ENCODE results near the gene SIAE. TPM values are rescaled to one million over a fixed set of nuclear protein-coding genes. Genes with fewer than 3 reads are reported as not detected.

The SIAE gene
- total RNA-seq, 1 donor from 2014 or later: 2.1 TPM

GRCh38 chr11:124670732-124671131, 2.8 kb downstream of the SIAE start:
- H3K9ac ChIP-seq (ENCODE audit: low read depth in 1 of 3, low read length in 3 of 3): no peak overlapping the region
- H3K4me3 ChIP-seq (ENCODE audit: low read length in 3 of 3): no peak overlapping the region
- H3K27me3 ChIP-seq (ENCODE audit: control insufficient read depth in 3 of 3, insufficient read depth in 3 of 3, low read length in 3 of 3): no peaks in the 10 kb centered on the region
- no peak overlapping the region for H3K27ac ChIP-seq (ENCODE audit: low read depth, low read length)
- peaks cover 10 to 19% (median 12%) of the 10 kb centered on the region in 3 donors for H3K4me1 ChIP-seq (ENCODE audit: control insufficient read depth in 3 of 3, insufficient read depth in 3 of 3, low read length in 3 of 3)
- no peaks in the 10 kb centered on the region for H3K9me3 ChIP-seq (ENCODE audit: control insufficient read depth in 3 of 3, low read length in 3 of 3)
- H3K36me3 ChIP-seq (ENCODE audit: control insufficient read depth in 3 of 3, insufficient read depth in 3 of 3, low read length in 3 of 3): peaks cover 2 to 11% (median 4%) of the 10 kb centered on the region in 3 donors

GRCh38 chr11:124669193-124669592, 4.3 kb downstream of the SIAE start:
- H3K4me3 ChIP-seq (ENCODE audit: low read length in 3 of 3): no peak overlapping the region
- H3K9me3 ChIP-seq (ENCODE audit: control insufficient read depth in 3 of 3, low read length in 3 of 3): no peaks in the 10 kb centered on the region
- peaks cover 6 to 13% (median 11%) of the 10 kb centered on the region in 3 donors for H3K36me3 ChIP-seq (ENCODE audit: control insufficient read depth in 3 of 3, insufficient read depth in 3 of 3, low read length in 3 of 3)
- H3K9ac ChIP-seq (ENCODE audit: low read depth in 1 of 3, low read length in 3 of 3): no peak overlapping the region
- H3K4me1 ChIP-seq (ENCODE audit: control insufficient read depth in 3 of 3, insufficient read depth in 3 of 3, low read length in 3 of 3): peaks cover 7 to 15% (median 8%) of the 10 kb centered on the region in 3 donors
- no peak overlapping the region for H3K27ac ChIP-seq (ENCODE audit: low read depth, low read length)
- no peaks in the 10 kb centered on the region for H3K27me3 ChIP-seq (ENCODE audit: control insufficient read depth in 3 of 3, insufficient read depth in 3 of 3, low read length in 3 of 3)

- Histone ChIP-seq H3K27me3 (ENCODE audit: control insufficient read depth in 3 of 3, insufficient read depth in 3 of 3, low read length in 3 of 3) (no peaks in the 10 kb centered on the region), H3K4me3 (ENCODE audit: low read length in 3 of 3) (no peak overlapping the region), H3K27ac (ENCODE audit: low read depth, low read length) (no peak overlapping the region), H3K9ac (ENCODE audit: low read depth in 1 of 3, low read length in 3 of 3) (no peak overlapping the region), H3K4me1 (ENCODE audit: control insufficient read depth in 3 of 3, insufficient read depth in 3 of 3, low read length in 3 of 3) (peaks cover 0 to 6% (median under 1%) of the 10 kb centered on the region in 3 donors), H3K9me3 (ENCODE audit: control insufficient read depth in 3 of 3, low read length in 3 of 3) (no peaks in the 10 kb centered on the region), H3K36me3 (ENCODE audit: control insufficient read depth in 3 of 3, insufficient read depth in 3 of 3, low read length in 3 of 3) (peaks cover 6 to 13% (median 11%) of the 10 kb centered on the region in 3 donors)
Observed at GRCh38 chr11:124667601-124668000, 5.9 kb downstream of the SIAE start.

- no peaks in the 10 kb centered on the region for H3K27me3 ChIP-seq (ENCODE audit: control insufficient read depth in 3 of 3, insufficient read depth in 3 of 3, low read length in 3 of 3)
- H3K36me3 ChIP-seq (ENCODE audit: control insufficient read depth in 3 of 3, insufficient read depth in 3 of 3, low read length in 3 of 3): peaks cover 6 to 15% (median 13%) of the 10 kb centered on the region in 3 donors
- no peak overlapping the region for H3K4me3 ChIP-seq (ENCODE audit: low read length in 3 of 3)
- no peaks in the 10 kb centered on the region for H3K9me3 ChIP-seq (ENCODE audit: control insufficient read depth in 3 of 3, low read length in 3 of 3)
- no peaks in the 10 kb centered on the region for H3K4me1 ChIP-seq (ENCODE audit: control insufficient read depth in 3 of 3, insufficient read depth in 3 of 3, low read length in 3 of 3)
- H3K9ac ChIP-seq (ENCODE audit: low read depth in 1 of 3, low read length in 3 of 3): no peak overlapping the region
- no peak overlapping the region for H3K27ac ChIP-seq (ENCODE audit: low read depth, low read length)
Observed at GRCh38 chr11:124663861-124664260, 9.7 kb downstream of the SIAE start.

- H3K4me3 ChIP-seq (ENCODE audit: low read length in 3 of 3): no peak overlapping the region
- H3K9ac ChIP-seq (ENCODE audit: low read depth in 1 of 3, low read length in 3 of 3): no peak overlapping the region
- H3K27me3 ChIP-seq (ENCODE audit: control insufficient read depth in 3 of 3, insufficient read depth in 3 of 3, low read length in 3 of 3): no peaks in the 10 kb centered on the region
- H3K36me3 ChIP-seq (ENCODE audit: control insufficient read depth in 3 of 3, insufficient read depth in 3 of 3, low read length in 3 of 3): peaks cover 4 to 12% (median 4%) of the 10 kb centered on the region in 3 donors
- no peaks in the 10 kb centered on the region for H3K9me3 ChIP-seq (ENCODE audit: control insufficient read depth in 3 of 3, low read length in 3 of 3)
- no peaks in the 10 kb centered on the region for H3K4me1 ChIP-seq (ENCODE audit: control insufficient read depth in 3 of 3, insufficient read depth in 3 of 3, low read length in 3 of 3)
- no peak overlapping the region for H3K27ac ChIP-seq (ENCODE audit: low read depth, low read length)
Observed at GRCh38 chr11:124662106-124662505, 11.4 kb downstream of the SIAE start.

GRCh38 chr11:124661553-124661952, 12.0 kb downstream of the SIAE start:
- Histone ChIP-seq H3K27ac (ENCODE audit: low read depth, low read length) (no peak overlapping the region), H3K36me3 (ENCODE audit: control insufficient read depth in 3 of 3, insufficient read depth in 3 of 3, low read length in 3 of 3) (peaks cover 4 to 12% (median 7%) of the 10 kb centered on the region in 3 donors), H3K4me3 (ENCODE audit: low read length in 3 of 3) (no peak overlapping the region), H3K4me1 (ENCODE audit: control insufficient read depth in 3 of 3, insufficient read depth in 3 of 3, low read length in 3 of 3) (no peaks in the 10 kb centered on the region), H3K27me3 (ENCODE audit: control insufficient read depth in 3 of 3, insufficient read depth in 3 of 3, low read length in 3 of 3) (no peaks in the 10 kb centered on the region), H3K9me3 (ENCODE audit: control insufficient read depth in 3 of 3, low read length in 3 of 3) (no peaks in the 10 kb centered on the region), H3K9ac (ENCODE audit: low read depth in 1 of 3, low read length in 3 of 3) (no peak overlapping the region)

- H3K36me3 ChIP-seq (ENCODE audit: control insufficient read depth in 3 of 3, insufficient read depth in 3 of 3, low read length in 3 of 3): peaks cover 0 to 13% (median 3%) of the 10 kb centered on the region in 3 donors
- no peaks in the 10 kb centered on the region for H3K27me3 ChIP-seq (ENCODE audit: control insufficient read depth in 3 of 3, insufficient read depth in 3 of 3, low read length in 3 of 3)
- H3K4me1 ChIP-seq (ENCODE audit: control insufficient read depth in 3 of 3, insufficient read depth in 3 of 3, low read length in 3 of 3): no peaks in the 10 kb centered on the region
- no peak overlapping the region for H3K9ac ChIP-seq (ENCODE audit: low read depth in 1 of 3, low read length in 3 of 3)
- H3K4me3 ChIP-seq (ENCODE audit: low read length in 3 of 3): no peak overlapping the region
- no peak overlapping the region for H3K27ac ChIP-seq (ENCODE audit: low read depth, low read length)
- no peaks in the 10 kb centered on the region for H3K9me3 ChIP-seq (ENCODE audit: control insufficient read depth in 3 of 3, low read length in 3 of 3)
Observed at GRCh38 chr11:124658986-124659385, 14.6 kb downstream of the SIAE start.

GRCh38 chr11:124658501-124658900, 15.0 kb downstream of the SIAE start:
- Histone ChIP-seq H3K4me3 (ENCODE audit: low read length in 3 of 3) (no peak overlapping the region), H3K27ac (ENCODE audit: low read depth, low read length) (no peak overlapping the region), H3K4me1 (ENCODE audit: control insufficient read depth in 3 of 3, insufficient read depth in 3 of 3, low read length in 3 of 3) (no peaks in the 10 kb centered on the region), H3K9me3 (ENCODE audit: control insufficient read depth in 3 of 3, low read length in 3 of 3) (no peaks in the 10 kb centered on the region), H3K27me3 (ENCODE audit: control insufficient read depth in 3 of 3, insufficient read depth in 3 of 3, low read length in 3 of 3) (no peaks in the 10 kb centered on the region), H3K9ac (ENCODE audit: low read depth in 1 of 3, low read length in 3 of 3) (no peak overlapping the region), H3K36me3 (ENCODE audit: control insufficient read depth in 3 of 3, insufficient read depth in 3 of 3, low read length in 3 of 3) (peaks cover 0 to 15% (median 3%) of the 10 kb centered on the region in 3 donors)

- H3K4me1 ChIP-seq (ENCODE audit: control insufficient read depth in 3 of 3, insufficient read depth in 3 of 3, low read length in 3 of 3): no peaks in the 10 kb centered on the region
- no peak overlapping the region for H3K4me3 ChIP-seq (ENCODE audit: low read length in 3 of 3)
- peaks cover 0 to 21% (median 3%) of the 10 kb centered on the region in 3 donors for H3K36me3 ChIP-seq (ENCODE audit: control insufficient read depth in 3 of 3, insufficient read depth in 3 of 3, low read length in 3 of 3)
- H3K9me3 ChIP-seq (ENCODE audit: control insufficient read depth in 3 of 3, low read length in 3 of 3): no peaks in the 10 kb centered on the region
- no peaks in the 10 kb centered on the region for H3K27me3 ChIP-seq (ENCODE audit: control insufficient read depth in 3 of 3, insufficient read depth in 3 of 3, low read length in 3 of 3)
- no peak overlapping the region for H3K27ac ChIP-seq (ENCODE audit: low read depth, low read length)
- H3K9ac ChIP-seq (ENCODE audit: low read depth in 1 of 3, low read length in 3 of 3): no peak overlapping the region
Observed at GRCh38 chr11:124657904-124658303, 15.6 kb downstream of the SIAE start.

GRCh38 chr11:124656774-124657630, 16.5 kb downstream of the SIAE start:
- H3K36me3 ChIP-seq (ENCODE audit: control insufficient read depth in 3 of 3, insufficient read depth in 3 of 3, low read length in 3 of 3): peaks cover 0 to 23% (median 3%) of the 10 kb centered on the region in 3 donors

More at GRCh38 chr11:124656774-124657630, 16.5 kb downstream of the SIAE start:
- H3K9me3 ChIP-seq (ENCODE audit: control insufficient read depth in 3 of 3, low read length in 3 of 3): no peaks in the 10 kb centered on the region
- H3K4me1 ChIP-seq (ENCODE audit: control insufficient read depth in 3 of 3, insufficient read depth in 3 of 3, low read length in 3 of 3): no peaks in the 10 kb centered on the region
- H3K27me3 ChIP-seq (ENCODE audit: control insufficient read depth in 3 of 3, insufficient read depth in 3 of 3, low read length in 3 of 3): no peaks in the 10 kb centered on the region
- H3K27ac ChIP-seq (ENCODE audit: low read depth, low read length): no peak overlapping the region
- no peak overlapping the region for H3K9ac ChIP-seq (ENCODE audit: low read depth in 1 of 3, low read length in 3 of 3)
- H3K4me3 ChIP-seq (ENCODE audit: low read length in 3 of 3): no peak overlapping the region

Measured in skeletal muscle tissue (tissue), 4 donors.